BJ (cell line): ENCODE results near the gene CDH12. TPM values are rescaled to one million over a fixed set of nuclear protein-coding genes. Genes with fewer than 3 reads are reported as not detected.
"Not testable (repeated sequence)": the region's sequence is repeated elsewhere in the genome, so short reads cannot be mapped to it uniquely, and the experiment has no call there.

Experiments
- CTCF ChIA-PET: fragments of 350-600 bp; formaldehyde crosslinking; extraction: SDS; loops from one replicate; lab custom pipeline; 2021; ENCODE audit warnings: antibody characterized with exemption, inconsistent platforms; lab: Yijun Ruan, JAX
- POLR2A ChIA-PET: fragments of 300-600 bp; sonication (Branson Sonifier 250); formaldehyde crosslinking; extraction: SDS; loops from one replicate; lab custom pipeline; 2021; ENCODE audit warnings: antibody characterized with exemption; lab: Charles Lee
- DNase-seq: peaks from one replicate; pipeline ENCODE4 v3.0.0-alpha.2; 2011; ENCODE audit warnings: low read depth
- H3K27me3 ChIP-seq: 2 replicates; pipeline ENCODE4 v1.6.0; 2011; ENCODE audit warnings: low read length; ENCODE audit not compliant: control insufficient read depth, insufficient read depth
- H3K36me3 ChIP-seq: 2 replicates; pipeline ENCODE4 v1.5.1; 2011; ENCODE audit warnings: low read length; ENCODE audit not compliant: control insufficient read depth, insufficient read depth
- H3K4me3 ChIP-seq: 2 replicates; pipeline ENCODE4 v1.5.1; 2011; ENCODE audit warnings: low read depth, mild to moderate bottlenecking, control low read depth, low read length
- CTCF ChIP-seq: IDR thresholded peaks from 2 replicates; pipeline ENCODE4 v1.5.1; 2011; ENCODE audit warnings: low read depth, mild to moderate bottlenecking, control low read depth, inconsistent platforms, low read length, moderate library complexity; ENCODE audit not compliant: insufficient read depth
- polyA plus RNA-seq: library from polyadenylated mRNA; depleted of rRNA; stranded (reverse); fragments of >200 nt; gene quantifications from 2 replicates; pipeline ENCODE4 v1.2.3, GENCODE V29; 2011

CDH12 gene
- polyA plus RNA-seq, 1 experiment, result not detected

DNA sequence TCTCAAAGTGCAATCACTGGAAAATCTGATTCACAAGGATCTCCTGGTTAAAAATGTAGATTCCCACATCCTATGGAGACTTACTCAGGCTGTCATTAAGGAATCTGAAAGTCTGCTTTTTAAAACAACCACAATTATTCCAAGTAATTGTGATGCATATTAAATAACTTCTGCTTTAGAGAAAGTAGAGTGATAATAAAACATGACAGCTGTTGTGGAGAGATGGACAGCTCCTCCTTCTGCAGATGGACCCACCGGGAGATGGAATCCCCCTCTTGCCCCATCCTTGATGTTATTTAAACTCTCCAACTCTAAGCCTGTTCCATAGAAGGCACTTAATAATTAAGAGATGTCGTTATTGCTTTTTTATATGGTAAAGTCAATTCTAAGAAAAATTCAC is 802.2 kb downstream of the CDH12 start:
- Histone ChIP-seq H3K36me3 (no peaks in the 10 kb centered on the region), H3K4me3 (no peak overlapping the region), H3K27me3 (no peaks in the 10 kb centered on the region)
- no peak for TF ChIP-seq CTCF
- ChIA-PET CTCF (no interaction called here), POLR2A (no interaction called here)
- DNase-seq, result no peak

DNA sequence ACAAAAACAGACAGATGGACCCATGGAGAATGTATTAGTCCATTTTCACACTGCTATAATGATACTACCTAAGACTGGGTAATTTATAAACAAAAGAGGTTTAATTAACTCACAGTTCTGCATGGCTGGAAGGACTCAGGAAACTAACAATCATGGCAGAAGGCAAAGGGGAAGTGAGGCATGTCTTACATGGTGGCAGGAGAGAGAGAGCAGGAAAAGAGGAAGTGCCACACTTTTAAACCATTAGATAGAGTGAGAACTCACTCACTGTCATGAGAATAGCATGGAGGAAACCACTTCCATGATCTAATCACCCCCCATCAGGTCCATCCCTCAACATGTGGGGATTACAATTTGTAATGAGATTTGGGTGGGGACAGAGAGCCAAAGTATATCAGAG is 808.9 kb downstream of the CDH12 start:
- no peaks in the 10 kb centered on the region for H3K27me3 ChIP-seq
- H3K36me3 ChIP-seq, result no peaks in the 10 kb centered on the region
- H3K4me3 ChIP-seq, result no peak overlapping the region
- DNase-seq, result no peak
- no peak for TF ChIP-seq CTCF
- ChIA-PET CTCF (no interaction called here), POLR2A (no interaction called here)

- no peak for TF ChIP-seq CTCF
- ChIA-PET POLR2A (no interaction called here), CTCF (no interaction called here)
- Histone ChIP-seq H3K27me3 (no peaks in the 10 kb centered on the region), H3K4me3 (no peak overlapping the region), H3K36me3 (no peaks in the 10 kb centered on the region)
- no peak for DNase-seq
These were observed 817.1 kb downstream of the CDH12 start for GRCh38 chr5:22036061-22036460.

DNA sequence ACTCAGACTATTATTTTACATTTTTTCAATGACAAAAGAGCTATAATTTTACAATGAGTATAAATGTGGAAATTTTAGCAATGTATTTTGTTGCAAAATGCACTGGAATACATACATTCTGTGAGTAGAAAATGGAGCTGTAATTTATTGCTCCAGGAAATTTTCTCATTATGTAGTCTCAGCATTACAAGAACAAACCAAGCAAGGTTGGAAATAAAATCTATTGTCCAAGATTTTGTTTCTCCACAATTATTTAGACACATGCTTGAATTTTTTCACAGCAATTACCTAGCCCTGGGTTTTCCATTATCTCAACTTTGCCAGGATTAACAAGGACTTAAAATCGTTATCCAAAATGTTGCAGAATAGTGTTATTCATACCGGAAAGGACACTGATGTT is 820.1 kb downstream of the CDH12 start:
- no peak overlapping the region for H3K4me3 ChIP-seq
- H3K27me3 ChIP-seq, result no peaks in the 10 kb centered on the region
- TF ChIP-seq CTCF, result no peak
- ChIA-PET CTCF (no interaction called here), POLR2A (no interaction called here)
- DNase-seq, result no peak
- H3K36me3 ChIP-seq, result no peaks in the 10 kb centered on the region

DNA sequence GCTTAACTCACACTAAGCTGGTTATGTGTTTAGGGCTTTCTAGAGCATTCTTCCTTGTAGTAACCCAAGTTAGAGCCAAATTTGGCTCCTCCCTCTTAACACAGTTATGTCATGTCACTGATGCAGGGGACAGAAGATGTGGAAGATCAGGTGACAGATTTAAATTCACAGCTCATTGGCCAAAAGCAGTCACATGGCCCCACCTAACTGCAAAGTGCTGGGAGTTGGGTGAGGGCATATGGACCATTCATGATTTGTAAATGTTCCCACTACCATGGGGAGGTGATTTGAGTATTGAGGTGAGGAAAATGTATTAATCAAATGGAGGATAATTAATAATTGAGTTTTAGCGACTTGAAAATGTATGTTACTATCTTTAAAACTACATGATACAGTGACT is 829.4 kb downstream of the CDH12 start:
- TF ChIP-seq CTCF, result no peak
- no peak overlapping the region for H3K4me3 ChIP-seq
- no peaks in the 10 kb centered on the region for H3K27me3 ChIP-seq
- ChIA-PET CTCF (no interaction called here), POLR2A (no interaction called here)
- no peaks in the 10 kb centered on the region for H3K36me3 ChIP-seq
- no peak for DNase-seq

- CTCF ChIA-PET, POLR2A ChIA-PET, H3K36me3 ChIP-seq, DNase-seq, H3K27me3 ChIP-seq, H3K4me3 ChIP-seq: not testable (repeated sequence)
These were observed 840.3 kb downstream of the CDH12 start for GRCh38 chr5:22012893-22013292.

DNA sequence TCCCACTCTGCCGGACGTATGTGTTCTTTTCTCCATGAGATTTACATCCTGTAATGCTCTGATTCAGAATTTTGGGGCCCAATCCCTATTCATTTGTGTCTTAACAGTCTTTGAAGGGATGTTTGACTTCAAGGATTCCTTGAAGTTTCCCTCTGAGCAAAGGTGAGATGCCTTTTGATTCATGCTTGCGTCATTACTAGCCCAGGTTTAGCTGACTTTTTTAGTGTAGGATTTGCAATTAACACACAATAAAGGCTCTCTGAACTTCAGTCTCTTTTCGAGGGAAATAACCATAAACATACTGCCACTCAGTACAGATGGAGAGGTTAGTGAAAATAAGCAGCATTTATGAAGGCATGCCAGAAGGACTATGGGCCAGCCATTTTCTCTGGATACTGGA is 842.3 kb downstream of the CDH12 start:
- H3K27me3 ChIP-seq, H3K36me3 ChIP-seq, CTCF ChIA-PET, H3K4me3 ChIP-seq, DNase-seq, POLR2A ChIA-PET: not testable (repeated sequence)

DNA sequence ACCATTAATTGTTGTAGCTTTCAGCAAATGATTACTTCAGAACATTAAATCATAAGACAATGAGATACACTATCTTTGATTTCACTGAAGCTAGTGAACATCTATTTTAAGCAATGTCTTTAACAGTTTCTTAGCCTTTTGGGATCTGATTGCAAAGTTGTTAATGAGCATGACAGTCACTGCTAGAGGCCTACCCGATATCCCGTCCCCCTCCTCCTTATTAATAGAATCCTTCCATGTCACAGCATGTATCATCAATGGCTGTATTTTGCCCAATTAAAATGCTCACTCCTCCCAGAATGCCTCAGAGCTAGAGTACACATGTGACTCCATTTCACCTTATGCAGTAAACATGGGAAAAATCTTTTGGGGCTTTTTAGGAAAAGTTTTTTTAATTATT is 852.0 kb downstream of the CDH12 start:
- H3K4me3 ChIP-seq, H3K36me3 ChIP-seq, H3K27me3 ChIP-seq, POLR2A ChIA-PET, CTCF ChIA-PET, DNase-seq: not testable (repeated sequence)

DNA sequence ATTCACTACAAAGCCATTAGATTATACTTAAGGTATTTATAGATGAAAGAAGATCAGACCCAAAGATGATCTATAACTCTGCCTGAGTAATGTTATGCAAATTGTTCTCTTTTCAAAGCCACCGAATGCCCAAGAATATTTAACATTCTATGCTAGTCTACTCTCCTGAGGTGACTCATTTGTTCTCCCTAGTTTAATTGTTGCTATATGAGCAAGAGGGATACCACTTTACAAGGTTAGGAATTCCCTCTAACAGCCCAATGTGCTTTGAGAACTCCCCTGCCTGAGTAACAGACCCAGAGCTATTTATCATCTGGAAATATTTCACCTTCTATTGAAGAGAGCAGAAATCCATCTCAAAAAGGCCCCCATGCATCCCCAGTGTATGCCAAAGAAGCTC is 867.3 kb downstream of the CDH12 start:
- H3K4me3 ChIP-seq, H3K36me3 ChIP-seq, POLR2A ChIA-PET, CTCF ChIA-PET, H3K27me3 ChIP-seq, DNase-seq: not testable (repeated sequence)
